K562 (cell line): ENCODE results near the gene TBC1D2. TPM values are rescaled to one million over a fixed set of nuclear protein-coding genes. Genes with fewer than 3 reads are reported as not detected.

Experiments
- BMI1 ChIP-seq: fragments of 150-350 bp; IDR thresholded peaks from 2 replicates; pipeline ENCODE4 v1.6.1; 2014; ENCODE audit warnings: low read length
- CBX2 ChIP-seq: fragments of 200-600 bp; sonication (generic); IDR thresholded peaks from one replicate; pipeline ENCODE4 v1.6.1; 2012; ENCODE audit warnings: mild to moderate bottlenecking, low read length, inconsistent platforms; ENCODE audit not compliant: insufficient read depth, poor library complexity, severe bottlenecking
- DACH1 ChIP-seq: fragments of 450-650 bp; IDR thresholded peaks from 2 replicates; pipeline ENCODE4 v1.6.1; 2018; ENCODE audit not compliant: partially characterized antibody
- FOS ChIP-seq: IDR thresholded peaks from 3 replicates; pipeline ENCODE4 v1.6.1; 2011; ENCODE audit not compliant: insufficient read length; ENCODE audit errors: extremely low read depth
- IRF2 ChIP-seq: sonication (generic); formaldehyde crosslinking; IDR thresholded peaks from 2 replicates; pipeline ENCODE4 v1.8.1; 2022; ENCODE audit warnings: mild to moderate bottlenecking, missing genetic modification reagents
- MBD2 ChIP-seq: sonication (generic); IDR thresholded peaks from 2 replicates; pipeline ENCODE4 v1.6.1; 2016; ENCODE audit warnings: low read depth, borderline replicate concordance
- NFYB ChIP-seq: IDR thresholded peaks from 2 replicates; pipeline ENCODE4 v1.6.1; 2011; ENCODE audit warnings: mild to moderate bottlenecking, moderate library complexity; ENCODE audit not compliant: insufficient read length; ENCODE audit errors: extremely low read depth
- RBM25 ChIP-seq: fragments of 200-400 bp; formaldehyde crosslinking; IDR thresholded peaks from 2 replicates; pipeline ENCODE4 v1.6.1; 2018; ENCODE audit warnings: low read length, low read depth, moderate library complexity; ENCODE audit not compliant: severe bottlenecking
- SMARCE1 ChIP-seq: fragments of 450-650 bp; IDR thresholded peaks from 2 replicates; pipeline ENCODE4 v1.7.1; 2016; ENCODE audit warnings: mild to moderate bottlenecking
- polyA plus RNA-seq, 8 experiments: library from polyadenylated mRNA; depleted of rRNA in 4 of 8; stranded (reverse) in 5 of 8; unstranded in 3 of 8; fragments of >200 nt; fragmentation: Nextera tagmentation in 2 of 8; fragmentation: Illumina TruSeq in 1 of 8; extraction: Ambion mirVana in 2 of 8; extraction: Trizol in 1 of 8; gene quantifications; 2 replicates each; pipeline versions ENCODE4 v1.2.1 to v1.2.3, GENCODE V29; 2011 to 2014; ENCODE audit warnings: inconsistent platforms in 1 of 8, missing spikeins in 1 of 8
- total RNA-seq, 7 experiments: library from RNA; depleted of rRNA in 6 of 7; stranded (reverse); fragments of >200 nt in 6 of 7; fragmentation: Illumina TruSeq in 2 of 7; extraction: Trizol in 2 of 7; gene quantifications; 2 replicates each; pipeline versions ENCODE4 v1.2.1 to v1.2.3, GENCODE V29; 2011 to 2021; ENCODE audit warnings: low replicate concordance in 1 of 7
- TF ChIP-seq, protein P1 (sequence below): fragments of 450-650 bp; IDR thresholded peaks from 2 replicates; pipeline ENCODE4 v1.6.1; 2016
- TF ChIP-seq, protein P2 (sequence below): fragments of 150-350 bp; IDR thresholded peaks from 2 replicates; pipeline ENCODE4 v1.6.1; 2014; ENCODE audit warnings: low read depth, mild to moderate bottlenecking, low read length, borderline replicate concordance
- TF ChIP-seq, protein P3 (sequence below), 2 experiments: IDR thresholded peaks in 1 of 2; conservative IDR thresholded peaks in 1 of 2; 2 replicates each; pipeline ENCODE4 v1.6.1; 2016; ENCODE audit warnings: low read depth in 2 of 2, mild to moderate bottlenecking in 1 of 2, missing compliant biosample characterization in 1 of 2, missing genetic modification characterization in 1 of 2, moderate library complexity in 1 of 2
- TF ChIP-seq, protein P4 (sequence below), 2 experiments: IDR thresholded peaks; 2 replicates each; pipeline ENCODE4 v1.6.1; 2011; ENCODE audit warnings: borderline replicate concordance in 1 of 2, control low read depth in 1 of 2, low read depth in 1 of 2, low read length in 1 of 2, mild to moderate bottlenecking in 1 of 2, mixed read lengths in 1 of 2, moderate library complexity in 1 of 2; ENCODE audit not compliant: insufficient read depth in 1 of 2, insufficient read length in 1 of 2, poor library complexity in 1 of 2, severe bottlenecking in 1 of 2; ENCODE audit errors: extremely low read depth in 1 of 2

TBC1D2 gene
- total and polyA plus RNA-seq, 9 of the 15 experiments (the other 6 are each of a cell fraction or from before 2014, with no cell fraction given) = 0.10 to 7.0 (median 2.5) TPM

DNA sequence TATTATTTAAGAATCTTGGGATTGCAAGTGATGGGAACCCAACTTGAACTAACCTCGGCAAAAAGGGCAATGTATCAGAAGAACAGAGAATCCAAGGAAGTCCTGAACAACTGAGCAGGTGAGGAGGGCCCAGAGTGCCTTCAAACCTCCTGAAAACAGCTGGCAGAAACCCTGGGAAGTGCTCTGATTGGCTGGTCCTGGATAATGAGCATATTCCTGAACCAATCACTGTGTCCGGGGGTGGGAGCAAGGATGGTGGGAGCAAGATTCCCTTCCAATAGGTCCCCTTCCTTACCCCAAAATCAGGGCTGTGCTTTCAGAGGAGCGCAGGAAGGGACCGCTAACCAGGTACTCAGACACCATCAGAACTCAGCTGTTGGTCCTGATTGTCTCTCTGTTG lies 31.9 kb upstream of the TBC1D2 start (continued):
- TF ChIP-seq, protein P1, sequence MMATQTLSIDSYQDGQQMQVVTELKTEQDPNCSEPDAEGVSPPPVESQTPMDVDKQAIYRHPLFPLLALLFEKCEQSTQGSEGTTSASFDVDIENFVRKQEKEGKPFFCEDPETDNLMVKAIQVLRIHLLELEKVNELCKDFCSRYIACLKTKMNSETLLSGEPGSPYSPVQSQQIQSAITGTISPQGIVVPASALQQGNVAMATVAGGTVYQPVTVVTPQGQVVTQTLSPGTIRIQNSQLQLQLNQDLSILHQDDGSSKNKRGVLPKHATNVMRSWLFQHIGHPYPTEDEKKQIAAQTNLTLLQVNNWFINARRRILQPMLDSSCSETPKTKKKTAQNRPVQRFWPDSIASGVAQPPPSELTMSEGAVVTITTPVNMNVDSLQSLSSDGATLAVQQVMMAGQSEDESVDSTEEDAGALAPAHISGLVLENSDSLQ = peak; percentile 94
- TF ChIP-seq FOS (peak; percentile 84), BMI1 (no peak), NFYB (peak; percentile 100), DACH1 (peak; percentile 54), IRF2 (no peak), MBD2 (peak; percentile 64; the same call in 1 of the 2 replicates), CBX2 (no peak), SMARCE1 (no peak), RBM25 (peak; percentile 96)
- TF ChIP-seq, protein P2, sequence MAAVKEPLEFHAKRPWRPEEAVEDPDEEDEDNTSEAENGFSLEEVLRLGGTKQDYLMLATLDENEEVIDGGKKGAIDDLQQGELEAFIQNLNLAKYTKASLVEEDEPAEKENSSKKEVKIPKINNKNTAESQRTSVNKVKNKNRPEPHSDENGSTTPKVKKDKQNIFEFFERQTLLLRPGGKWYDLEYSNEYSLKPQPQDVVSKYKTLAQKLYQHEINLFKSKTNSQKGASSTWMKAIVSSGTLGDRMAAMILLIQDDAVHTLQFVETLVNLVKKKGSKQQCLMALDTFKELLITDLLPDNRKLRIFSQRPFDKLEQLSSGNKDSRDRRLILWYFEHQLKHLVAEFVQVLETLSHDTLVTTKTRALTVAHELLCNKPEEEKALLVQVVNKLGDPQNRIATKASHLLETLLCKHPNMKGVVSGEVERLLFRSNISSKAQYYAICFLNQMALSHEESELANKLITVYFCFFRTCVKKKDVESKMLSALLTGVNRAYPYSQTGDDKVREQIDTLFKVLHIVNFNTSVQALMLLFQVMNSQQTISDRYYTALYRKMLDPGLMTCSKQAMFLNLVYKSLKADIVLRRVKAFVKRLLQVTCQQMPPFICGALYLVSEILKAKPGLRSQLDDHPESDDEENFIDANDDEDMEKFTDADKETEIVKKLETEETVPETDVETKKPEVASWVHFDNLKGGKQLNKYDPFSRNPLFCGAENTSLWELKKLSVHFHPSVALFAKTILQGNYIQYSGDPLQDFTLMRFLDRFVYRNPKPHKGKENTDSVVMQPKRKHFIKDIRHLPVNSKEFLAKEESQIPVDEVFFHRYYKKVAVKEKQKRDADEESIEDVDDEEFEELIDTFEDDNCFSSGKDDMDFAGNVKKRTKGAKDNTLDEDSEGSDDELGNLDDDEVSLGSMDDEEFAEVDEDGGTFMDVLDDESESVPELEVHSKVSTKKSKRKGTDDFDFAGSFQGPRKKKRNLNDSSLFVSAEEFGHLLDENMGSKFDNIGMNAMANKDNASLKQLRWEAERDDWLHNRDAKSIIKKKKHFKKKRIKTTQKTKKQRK = no peak
- TF ChIP-seq, protein P3, sequence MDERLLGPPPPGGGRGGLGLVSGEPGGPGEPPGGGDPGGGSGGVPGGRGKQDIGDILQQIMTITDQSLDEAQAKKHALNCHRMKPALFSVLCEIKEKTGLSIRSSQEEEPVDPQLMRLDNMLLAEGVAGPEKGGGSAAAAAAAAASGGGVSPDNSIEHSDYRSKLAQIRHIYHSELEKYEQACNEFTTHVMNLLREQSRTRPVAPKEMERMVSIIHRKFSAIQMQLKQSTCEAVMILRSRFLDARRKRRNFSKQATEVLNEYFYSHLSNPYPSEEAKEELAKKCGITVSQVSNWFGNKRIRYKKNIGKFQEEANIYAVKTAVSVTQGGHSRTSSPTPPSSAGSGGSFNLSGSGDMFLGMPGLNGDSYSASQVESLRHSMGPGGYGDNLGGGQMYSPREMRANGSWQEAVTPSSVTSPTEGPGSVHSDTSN (CRISPR knock-in tag; IDR thresholded peaks at IDR 0.05; ENCODE audit: low read depth) = no peak
- TF ChIP-seq, protein P3 (tag; conservative IDR thresholded peaks at IDR 0.05; ENCODE audit: low read depth) = 0 out of 2 replicates have a peak, but pooled peaks have one; percentile 30
- TF ChIP-seq, protein P4, sequence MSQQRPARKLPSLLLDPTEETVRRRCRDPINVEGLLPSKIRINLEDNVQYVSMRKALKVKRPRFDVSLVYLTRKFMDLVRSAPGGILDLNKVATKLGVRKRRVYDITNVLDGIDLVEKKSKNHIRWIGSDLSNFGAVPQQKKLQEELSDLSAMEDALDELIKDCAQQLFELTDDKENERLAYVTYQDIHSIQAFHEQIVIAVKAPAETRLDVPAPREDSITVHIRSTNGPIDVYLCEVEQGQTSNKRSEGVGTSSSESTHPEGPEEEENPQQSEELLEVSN (IDR thresholded peaks at IDR 0.05; ENCODE audit: borderline replicate concordance in 1 of 2, extremely low read depth in 1 of 2, insufficient read depth in 1 of 2, insufficient read length in 1 of 2, low read depth in 1 of 2, low read length in 1 of 2, poor library complexity in 1 of 2, severe bottlenecking in 1 of 2) = peak; percentile 58 to 66
